Thyroid gland (tissue), 4 donors: ENCODE measurements around the gene CATSPER1.

Experiments
- CTCF ChIP-seq, 6 experiments: fragments of 200-600 bp in 3 of 6; fragments of 450-650 bp in 3 of 6; sonication (generic) in 3 of 6; IDR thresholded peaks; one replicate each; pipeline ENCODE4 v1.5.1; 2016 to 2019; ENCODE audit warnings: antibody characterized with exemption in 6 of 6, mild to moderate bottlenecking in 2 of 6, inconsistent platforms in 1 of 6, moderate library complexity in 1 of 6
- POLR2A ChIP-seq, 2 donors: fragments of 450-650 bp; IDR thresholded peaks; one replicate each; pipeline ENCODE4 v1.6.1; 2017; ENCODE audit warnings: antibody characterized with exemption in 2 of 2, mild to moderate bottlenecking in 2 of 2, moderate library complexity in 1 of 2

- no peak for TF ChIP-seq CTCF (IDR thresholded peaks at IDR 0.05)
- TF ChIP-seq POLR2A (IDR thresholded peaks at IDR 0.05) = no peak
Observed at GRCh38 chr11:66042227-66042995, 16.1 kb upstream of the CATSPER1 start.
